NCI-H774 (cell line): ENCODE data around the gene CACNB3.
"Not testable (repeated sequence)": the region's sequence is repeated elsewhere in the genome, so short reads cannot be mapped to it uniquely, and the experiment has no call there.

Source experiments
- DNase-seq: peaks from one replicate; lab custom pipeline; 2025; lab: John Stamatoyannopoulos, UW

CACNB3 gene

DNA sequence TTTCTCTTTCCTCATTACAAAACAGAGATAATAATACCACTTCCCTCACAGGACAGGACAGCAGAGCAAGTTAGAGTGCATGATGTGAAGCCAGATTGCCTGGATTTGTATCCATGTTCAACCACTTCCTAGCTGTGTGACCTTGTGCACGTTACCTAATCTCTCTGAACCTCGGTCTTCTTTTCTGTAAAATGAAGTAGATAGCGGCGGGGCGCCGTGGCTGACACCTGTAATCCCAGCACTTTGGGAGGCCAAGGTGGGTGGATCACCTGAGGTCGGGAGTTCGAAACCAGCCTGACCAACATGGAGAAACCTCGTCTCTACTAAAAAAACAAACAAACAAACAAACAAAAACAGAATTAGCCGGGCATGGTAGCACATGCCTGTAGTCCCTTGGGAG lies 36.6 kb downstream of the CACNB3 start:
- DNase-seq: not testable (repeated sequence)

DNA sequence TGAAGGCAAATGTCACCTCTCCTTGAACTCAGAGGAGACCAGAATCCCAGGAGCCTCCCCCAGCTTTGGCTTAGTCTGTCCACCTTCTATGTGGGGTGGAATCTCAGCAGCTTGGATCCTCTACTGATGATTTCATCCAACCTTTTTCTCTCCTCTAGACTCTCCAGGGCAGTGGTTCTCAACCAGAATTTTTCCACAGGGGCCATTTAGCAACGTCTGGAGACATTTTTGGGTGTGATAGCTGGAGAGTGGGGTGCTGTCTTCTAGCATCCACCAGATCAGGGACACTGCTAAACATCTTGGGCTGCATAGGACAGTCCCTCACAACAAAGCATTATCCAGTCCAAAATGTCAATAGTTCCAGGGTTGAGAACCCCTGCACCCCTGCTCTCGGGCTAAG lies 38.1 kb downstream of the CACNB3 start:
- no peak for DNase-seq

DNA sequence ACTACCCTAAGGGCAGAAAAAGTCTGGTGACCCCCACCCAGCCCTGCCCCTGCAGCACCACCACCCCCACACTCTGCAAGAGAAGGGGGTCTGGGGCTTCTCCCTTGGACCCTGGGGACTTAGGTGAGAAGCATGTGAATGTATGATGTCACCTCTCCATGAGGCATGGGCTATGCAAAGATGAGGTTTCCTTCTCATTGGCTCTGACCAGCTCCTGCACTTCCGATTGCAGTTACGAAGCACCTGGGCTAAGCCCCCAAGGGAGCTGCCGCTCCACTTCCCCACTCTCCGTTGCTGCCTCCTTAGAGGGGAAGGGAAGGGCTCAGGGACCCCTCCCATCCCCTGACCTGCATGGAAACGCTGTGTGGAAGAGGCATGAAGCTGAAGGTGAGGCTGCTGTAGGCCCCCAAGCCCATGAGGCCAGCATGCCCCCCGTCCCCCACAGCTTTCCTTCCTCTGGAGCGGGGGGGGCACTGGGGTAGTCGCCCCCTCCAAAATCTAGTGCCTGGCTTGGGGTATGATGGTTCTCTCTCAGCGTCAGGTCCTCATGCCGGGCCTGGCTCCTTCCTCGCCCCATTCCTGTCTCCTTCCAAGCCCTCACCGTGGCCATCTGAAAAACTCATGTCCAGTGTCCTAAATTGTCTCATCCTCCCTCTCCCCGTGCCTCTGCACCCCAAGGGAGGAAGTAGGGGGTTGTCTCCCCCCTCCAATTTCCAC lies 39.1 kb downstream of the CACNB3 start:
- DNase-seq: no peak

DNA sequence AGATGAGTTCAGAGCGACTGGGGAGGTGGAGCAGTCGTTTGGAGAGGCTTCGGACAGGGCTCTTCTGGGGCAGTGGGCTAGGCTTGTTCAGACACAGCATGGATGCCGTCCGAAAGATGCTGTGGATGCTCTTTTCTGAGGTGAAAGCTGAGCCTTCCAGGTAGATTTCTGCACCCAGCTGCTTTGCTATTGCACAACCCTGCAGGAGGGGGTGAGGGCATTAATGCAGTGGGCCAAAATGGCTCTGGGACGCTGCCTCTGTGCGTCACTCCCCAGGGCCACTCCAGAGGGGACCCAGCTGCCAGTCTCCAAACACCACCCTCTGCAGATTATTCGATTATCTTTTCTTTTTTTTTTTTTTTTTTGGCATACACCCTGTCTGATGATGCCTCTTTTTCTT lies 39.7 kb downstream of the CACNB3 start:
- no peak for DNase-seq

DNA sequence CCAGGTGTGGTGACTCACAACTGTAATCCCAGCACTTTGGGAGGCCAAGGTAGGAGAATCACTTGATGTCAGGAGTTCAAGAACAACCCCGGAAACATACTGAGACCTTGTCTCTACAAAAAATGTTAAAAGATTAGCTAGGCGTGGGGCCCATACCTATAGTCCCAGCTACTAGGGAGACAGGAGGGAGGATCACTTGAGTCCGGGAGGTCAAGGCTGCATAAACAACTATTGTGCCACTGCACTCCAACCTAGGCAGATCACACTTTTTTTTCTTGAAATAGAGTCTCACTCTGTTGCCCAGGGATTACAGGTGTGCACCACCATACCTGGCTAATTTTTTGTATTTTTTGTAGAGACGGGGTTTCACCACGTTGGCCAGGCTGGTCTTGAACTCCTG lies 41.3 kb downstream of the CACNB3 start:
- DNase-seq: no peak

DNA sequence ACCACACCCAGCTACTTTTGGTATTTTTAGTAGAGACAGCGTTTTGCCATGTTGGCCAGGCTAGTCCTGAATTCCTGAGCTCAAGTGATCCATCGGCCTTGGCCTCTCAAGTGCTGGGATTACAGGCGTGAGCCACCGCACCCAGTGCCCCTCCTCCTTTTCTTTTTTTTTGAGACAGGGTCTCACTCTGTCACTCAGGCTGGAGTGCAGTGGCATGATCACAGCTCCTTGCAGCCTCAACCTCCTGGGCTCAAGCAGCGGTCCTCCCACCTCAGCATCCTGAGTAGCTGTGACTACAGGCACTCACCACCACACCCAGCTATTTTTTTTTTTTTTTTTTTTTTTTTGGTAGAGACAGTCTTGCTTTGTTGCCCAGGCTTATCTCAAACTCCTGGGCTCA lies 41.9 kb downstream of the CACNB3 start:
- DNase-seq: not testable (repeated sequence)

DNA sequence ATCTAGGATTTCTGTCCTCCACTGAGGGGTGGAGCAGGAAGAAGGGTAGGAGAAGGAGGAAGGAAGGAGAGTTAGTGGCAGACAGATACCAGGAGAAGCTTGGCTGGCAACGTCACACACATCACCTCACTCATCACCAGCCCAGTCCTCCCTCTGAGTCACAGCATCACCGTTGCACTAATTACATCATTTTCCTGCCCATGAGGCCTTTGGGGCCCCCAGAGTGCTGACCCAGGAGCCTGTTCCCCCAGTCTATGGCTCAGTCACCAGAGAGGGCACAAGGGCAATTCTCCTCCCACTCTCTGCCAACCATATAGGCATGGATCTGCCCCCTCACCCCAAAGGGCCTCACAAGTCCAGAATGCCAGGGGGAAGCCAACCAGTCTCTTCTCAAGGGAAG lies 42.8 kb downstream of the CACNB3 start:
- DNase-seq: no peak

DNA sequence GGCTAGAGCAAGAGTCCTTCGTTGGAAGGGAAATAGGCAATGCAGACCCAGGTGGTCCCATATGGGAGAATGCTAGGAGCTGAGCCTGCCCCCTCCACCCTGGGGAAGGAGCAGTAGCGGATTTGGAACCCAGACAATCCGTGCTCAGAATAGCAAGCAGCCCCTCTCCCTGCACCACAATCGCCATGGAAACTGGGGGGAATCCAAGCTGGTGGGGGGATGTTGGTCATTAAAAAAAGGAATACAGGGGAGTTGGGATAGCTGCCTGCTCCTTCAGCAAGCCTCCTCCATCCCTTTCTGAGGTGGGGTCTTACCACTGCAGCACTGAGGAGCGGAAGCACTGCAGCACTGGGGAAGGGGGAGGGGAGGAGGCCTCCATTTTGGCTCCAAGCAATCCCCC lies 44.5 kb downstream of the CACNB3 start:
- no peak for DNase-seq

DNA sequence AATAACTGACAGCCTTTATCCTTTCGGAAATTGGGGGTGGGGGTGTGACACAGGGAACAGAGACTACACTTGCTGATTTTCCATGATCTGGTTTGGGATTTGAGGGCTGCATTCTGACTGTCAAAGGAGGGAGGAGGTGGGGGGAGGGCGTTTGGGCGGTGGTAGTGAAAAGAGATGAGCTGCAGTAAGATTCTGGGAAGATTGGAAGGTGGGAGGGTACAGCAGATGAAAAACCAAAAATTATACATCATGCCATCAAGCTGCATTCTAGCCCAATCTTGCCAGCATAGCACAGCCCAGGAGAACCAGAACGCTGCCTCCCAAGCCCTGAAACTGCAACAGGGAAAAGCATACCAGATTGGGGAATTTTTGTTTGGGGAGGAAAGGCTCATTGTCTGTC lies 45.0 kb downstream of the CACNB3 start:
- no peak for DNase-seq

DNA sequence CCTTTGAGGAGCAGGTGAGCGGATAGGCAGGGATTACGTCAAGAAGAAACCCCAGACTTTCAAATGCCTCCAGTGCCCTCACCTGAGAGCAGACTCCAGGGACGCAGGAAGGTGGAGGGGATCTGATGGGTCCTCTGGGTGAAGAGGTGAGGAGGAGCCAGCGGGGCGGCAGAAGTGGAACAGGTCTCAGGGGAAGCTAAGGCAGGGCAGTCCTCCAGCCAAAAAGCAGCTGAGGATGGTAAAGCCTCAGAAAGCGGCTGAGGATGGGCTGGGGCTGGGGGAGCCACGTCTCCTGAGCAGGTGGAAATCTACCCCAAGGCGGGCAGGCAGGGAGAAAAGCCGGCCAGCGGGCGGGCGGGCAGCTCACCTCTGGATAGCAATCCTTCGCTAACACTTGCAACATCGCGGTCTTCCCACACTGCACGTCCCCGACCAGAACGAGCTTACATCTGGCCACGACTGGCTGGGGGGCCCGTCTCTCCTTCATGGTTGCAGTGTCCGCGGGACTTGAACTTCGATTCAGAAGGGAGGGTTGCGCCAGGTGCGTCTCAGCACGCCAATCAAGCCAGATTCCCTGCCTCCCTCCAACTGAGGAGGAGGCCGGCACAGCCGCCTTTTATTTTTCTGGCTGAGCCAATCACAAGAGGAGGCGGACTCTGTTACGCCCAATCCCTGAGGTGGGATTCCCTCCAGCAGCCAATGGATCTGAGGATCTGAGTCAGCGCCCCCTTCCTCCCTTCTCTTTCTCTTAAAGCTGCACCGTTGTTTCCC lies 47.2 kb downstream of the CACNB3 start, which contains the start of gene RND1:
Gene RND1 (minus strand): TSS at position 590 of the 771 bp plus-strand sequence. CDS start 103 bp downstream, at position 487.
- peak; percentile 95 for DNase-seq

DNA sequence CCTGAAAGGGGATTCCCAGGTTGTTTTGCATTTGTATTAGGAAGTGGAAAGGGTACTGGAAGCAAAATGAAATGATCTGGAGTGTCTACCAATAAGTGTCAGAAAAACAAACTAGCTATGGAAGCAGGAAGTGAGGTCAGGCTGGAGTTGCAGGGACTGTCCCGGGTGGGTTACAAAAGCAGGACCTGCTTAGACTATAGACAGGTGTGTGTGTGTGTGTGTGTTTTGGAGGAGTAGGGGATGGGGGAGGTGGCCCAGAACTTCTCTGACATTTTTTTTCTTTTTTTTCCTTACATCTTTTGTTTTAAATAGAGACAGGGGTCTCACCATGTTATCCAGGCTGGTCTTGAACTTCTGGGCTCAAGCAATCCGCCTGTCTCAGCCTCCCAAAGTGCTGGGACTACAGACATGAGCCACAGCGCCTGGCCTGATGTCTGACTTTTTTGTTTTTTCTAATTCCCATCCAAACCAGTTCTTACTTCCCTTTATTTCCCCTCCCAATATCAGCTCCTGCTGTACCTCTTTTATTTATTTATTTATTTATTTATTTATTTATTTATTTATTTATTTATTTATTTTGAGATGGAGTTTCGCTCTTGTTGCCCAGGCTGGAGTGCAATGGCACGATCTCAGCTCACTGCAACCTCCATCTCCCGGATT lies 47.9 kb downstream of the CACNB3 start:
- DNase-seq: no peak

DNA sequence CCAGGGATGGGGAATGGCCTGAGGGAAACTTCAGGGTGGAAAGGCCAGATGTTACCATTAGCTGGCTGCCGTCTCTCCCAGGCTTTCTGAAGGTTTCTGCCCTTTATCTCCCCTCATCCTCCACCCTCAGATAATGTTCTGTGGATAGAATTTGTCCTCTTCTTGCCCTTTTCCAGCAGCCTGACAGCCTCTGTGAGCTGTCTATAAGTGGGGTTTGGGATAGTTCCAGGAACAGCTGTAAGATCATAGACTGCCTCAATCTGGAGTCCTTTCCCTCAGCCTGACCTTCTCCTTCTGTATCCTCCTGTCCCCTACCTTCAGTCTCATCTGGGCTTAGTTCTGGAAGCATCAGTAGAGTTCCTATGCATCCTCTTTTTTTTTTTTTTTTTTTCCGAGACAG lies 50.2 kb downstream of the CACNB3 start:
- DNase-seq: no peak

DNA sequence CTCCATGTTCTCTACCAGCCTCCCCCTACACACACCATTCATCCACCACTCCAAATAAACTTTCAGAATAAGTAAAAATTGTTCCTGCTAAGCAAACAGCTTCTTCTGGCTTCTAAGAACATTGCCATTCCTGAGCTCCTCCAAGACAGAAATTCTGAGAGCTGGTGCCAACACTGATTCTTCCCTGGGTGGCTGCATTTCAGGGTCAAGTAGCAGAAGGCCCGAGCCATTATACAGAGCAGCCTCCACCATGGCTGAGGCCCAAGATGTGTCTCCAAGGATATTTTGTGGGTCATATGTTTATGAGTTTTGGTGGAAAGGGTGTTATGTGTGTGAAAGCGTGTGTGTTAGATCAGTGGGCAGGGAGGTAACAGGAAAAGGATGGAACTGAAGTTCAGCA lies 50.9 kb downstream of the CACNB3 start:
- no peak for DNase-seq

DNA sequence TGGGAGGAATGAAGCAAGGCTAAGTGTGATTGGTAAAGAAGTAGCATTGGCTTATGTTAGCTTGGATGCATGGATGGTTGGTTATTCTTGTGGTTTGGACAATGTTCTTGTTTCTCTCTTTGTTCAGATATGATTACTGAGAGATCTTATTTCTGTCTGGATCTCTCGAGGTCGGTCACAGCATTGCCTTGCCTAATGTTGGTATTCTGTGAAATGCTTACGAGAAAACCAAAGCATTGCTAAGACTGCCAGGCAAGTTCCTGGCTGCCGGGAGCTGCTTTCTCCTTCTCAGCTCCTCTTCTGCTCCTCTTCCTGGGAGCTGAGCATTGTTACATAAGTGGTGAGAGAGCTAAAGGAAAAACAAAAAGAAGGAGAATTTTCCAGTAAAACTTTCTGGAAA lies 54.8 kb downstream of the CACNB3 start:
- no peak for DNase-seq

DNA sequence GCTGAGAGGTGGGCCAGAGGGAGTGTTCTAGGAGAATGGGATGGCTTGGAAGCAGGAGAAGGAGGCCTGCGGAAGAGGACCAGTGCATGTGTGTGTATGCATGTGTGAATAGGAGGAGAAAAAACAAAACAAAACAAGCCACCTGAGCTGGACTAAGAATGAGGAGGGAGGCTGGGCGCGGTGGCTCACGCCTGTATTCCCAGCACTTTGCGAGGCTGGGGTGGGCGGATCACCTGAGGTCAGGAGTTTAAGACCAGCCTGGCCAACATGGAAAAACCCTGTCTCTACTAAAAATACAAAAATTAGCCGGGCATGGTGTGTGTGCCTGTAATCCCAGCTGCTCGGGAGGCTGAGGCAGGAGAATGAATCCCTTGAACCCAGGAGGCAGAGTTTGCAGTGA lies 55.2 kb downstream of the CACNB3 start:
- not testable (repeated sequence) for DNase-seq

DNA sequence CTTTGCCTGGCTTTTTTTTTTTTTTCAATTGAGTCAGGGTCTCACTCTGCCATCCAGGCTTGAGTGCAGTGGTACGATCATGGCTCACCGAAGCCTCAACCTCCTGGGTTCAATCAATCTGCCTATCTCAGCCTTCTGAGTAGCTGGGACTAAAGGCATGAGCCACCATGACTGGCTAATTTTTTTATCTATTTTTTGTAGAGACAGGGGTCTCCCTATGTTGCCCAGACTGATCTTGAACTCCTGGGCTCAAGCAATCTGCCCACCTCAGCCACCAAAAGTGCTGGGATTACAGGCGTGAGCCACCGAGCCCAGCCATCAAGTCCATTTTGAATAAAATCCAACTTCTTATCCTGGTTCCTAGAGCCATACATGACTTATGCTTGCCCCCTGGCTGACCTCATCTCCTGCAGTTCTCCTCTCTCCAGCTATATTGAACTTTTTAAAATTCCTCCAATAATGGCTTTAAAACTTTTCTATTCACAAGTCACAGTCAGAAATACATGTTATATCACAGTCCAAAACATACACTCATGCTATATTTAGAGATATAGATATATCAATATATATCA lies 57.7 kb downstream of the CACNB3 start:
- no peak for DNase-seq
